ENCODE data around the gene CDKN1B.

The CDKN1B gene

DNA sequence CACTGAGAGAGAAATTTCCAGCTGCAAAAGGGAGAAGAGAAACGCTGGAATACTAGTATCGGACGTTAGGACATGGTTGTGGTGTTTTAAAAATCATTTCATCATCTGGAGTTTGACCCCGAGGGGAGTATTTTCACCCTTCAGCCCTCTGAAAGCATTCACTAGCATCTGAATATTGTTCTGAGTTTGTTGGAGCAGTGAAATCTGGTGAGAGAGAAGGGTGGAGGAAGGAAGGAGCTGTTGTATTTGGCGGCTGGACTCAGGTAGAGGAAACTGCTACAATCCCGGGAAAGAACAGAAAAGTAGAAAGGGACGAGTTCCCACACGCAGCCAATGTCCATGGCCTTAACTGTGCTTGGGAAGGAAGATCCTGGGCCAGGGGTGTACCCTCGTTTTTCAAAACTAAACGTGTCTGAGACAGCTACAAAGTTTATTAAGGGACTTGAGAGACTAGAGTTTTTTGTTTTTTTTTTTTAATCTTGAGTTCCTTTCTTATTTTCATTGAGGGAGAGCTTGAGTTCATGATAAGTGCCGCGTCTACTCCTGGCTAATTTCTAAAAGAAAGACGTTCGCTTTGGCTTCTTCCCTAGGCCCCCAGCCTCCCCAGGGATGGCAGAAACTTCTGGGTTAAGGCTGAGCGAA, 896 bp upstream of the CDKN1B start:
- H3K36me3 Mint-ChIP-seq (ENCODE audit: low read depth): peaks cover 33% of the 10 kb centered on the region
- H3K4me1 Mint-ChIP-seq: peaks cover 68% of the 10 kb centered on the region
- ATAC-seq (no peak), DNase-seq (no peak)
- no peaks in the 10 kb centered on the region for H3K27me3 Mint-ChIP-seq
- peak overlapping the region; percentile 77 for H3K4me3 Mint-ChIP-seq
- peak overlapping the region; percentile 89 for H3K27ac Mint-ChIP-seq
- H3K9me3 Mint-ChIP-seq: no peaks in the 10 kb centered on the region

GRCh38 chr12:12717586-12718380, 615 bp downstream of the CDKN1B start:
- DNase-seq (peak; percentile 40), ATAC-seq (peak; percentile 3)
- Mint-ChIP-seq H3K4me1 (peaks cover 70% of the 10 kb centered on the region), H3K27me3 (no peaks in the 10 kb centered on the region), H3K27ac (peak overlapping the region; percentile 96), H3K9me3 (no peaks in the 10 kb centered on the region), H3K4me3 (peak overlapping the region; percentile 98), H3K36me3 (ENCODE audit: low read depth) (peaks cover 41% of the 10 kb centered on the region)

GRCh38 chr12:12718381-12718759, 1.2 kb downstream of the CDKN1B start:
- no peaks in the 10 kb centered on the region for H3K27me3 Mint-ChIP-seq
- peaks cover 47% of the 10 kb centered on the region for H3K36me3 Mint-ChIP-seq (ENCODE audit: low read depth)
- no peaks in the 10 kb centered on the region for H3K9me3 Mint-ChIP-seq
- DNase-seq (no peak), ATAC-seq (no peak)
- H3K4me3 Mint-ChIP-seq: peak overlapping the region; percentile 98
- H3K27ac Mint-ChIP-seq: peak overlapping the region; percentile 96
- H3K4me1 Mint-ChIP-seq: peaks cover 71% of the 10 kb centered on the region

DNA sequence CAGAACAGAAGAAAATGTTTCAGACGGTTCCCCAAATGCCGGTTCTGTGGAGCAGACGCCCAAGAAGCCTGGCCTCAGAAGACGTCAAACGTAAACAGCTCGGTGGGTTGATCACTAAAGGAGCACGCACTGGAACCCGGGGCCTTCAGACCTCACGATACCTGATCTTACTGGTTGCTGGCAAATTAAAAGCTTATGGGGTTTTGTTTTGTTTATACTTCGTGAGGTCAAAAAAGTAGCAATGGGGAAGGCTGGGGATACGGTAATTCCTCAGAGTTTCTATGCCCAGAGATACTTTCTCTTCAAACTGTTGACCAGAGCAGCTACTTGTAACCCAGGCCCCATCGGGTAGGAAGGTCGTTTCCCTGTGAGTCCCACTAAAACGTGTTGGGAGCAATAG, 1.7 kb downstream of the CDKN1B start:
- no peak for ATAC-seq
- Mint-ChIP-seq H3K9me3 (no peaks in the 10 kb centered on the region), H3K27ac (peak overlapping the region; percentile 96), H3K4me3 (peak overlapping the region; percentile 98), H3K4me1 (peaks cover 66% of the 10 kb centered on the region), H3K27me3 (no peaks in the 10 kb centered on the region), H3K36me3 (ENCODE audit: low read depth) (peaks cover 47% of the 10 kb centered on the region)
- peak; percentile 31 for DNase-seq

DNA sequence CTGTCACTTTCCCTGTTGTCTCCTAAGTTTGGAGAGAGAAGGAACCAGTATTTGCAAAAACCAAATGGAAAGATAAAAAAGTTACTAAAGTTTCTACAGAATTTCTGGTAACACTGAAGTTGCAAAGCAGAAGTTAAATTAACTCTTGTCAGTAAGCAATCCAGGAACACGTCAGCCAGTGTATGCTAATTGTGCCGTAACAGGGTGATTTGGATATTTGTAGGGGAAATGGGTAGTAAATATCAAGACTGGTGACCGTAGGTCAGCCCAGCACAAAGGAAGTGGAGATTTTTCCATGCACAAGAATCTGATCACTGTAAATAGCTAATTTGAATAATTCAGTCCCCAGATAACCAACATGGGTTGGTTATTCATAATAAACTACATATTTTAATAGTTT, 2.3 kb downstream of the CDKN1B start:
- Mint-ChIP-seq H3K4me1 (peaks cover 60% of the 10 kb centered on the region), H3K27ac (peak overlapping the region; percentile 96), H3K36me3 (ENCODE audit: low read depth) (peaks cover 47% of the 10 kb centered on the region), H3K4me3 (peak overlapping the region; percentile 98), H3K9me3 (no peaks in the 10 kb centered on the region), H3K27me3 (no peaks in the 10 kb centered on the region)
- ATAC-seq: no peak
- no peak for DNase-seq

DNA sequence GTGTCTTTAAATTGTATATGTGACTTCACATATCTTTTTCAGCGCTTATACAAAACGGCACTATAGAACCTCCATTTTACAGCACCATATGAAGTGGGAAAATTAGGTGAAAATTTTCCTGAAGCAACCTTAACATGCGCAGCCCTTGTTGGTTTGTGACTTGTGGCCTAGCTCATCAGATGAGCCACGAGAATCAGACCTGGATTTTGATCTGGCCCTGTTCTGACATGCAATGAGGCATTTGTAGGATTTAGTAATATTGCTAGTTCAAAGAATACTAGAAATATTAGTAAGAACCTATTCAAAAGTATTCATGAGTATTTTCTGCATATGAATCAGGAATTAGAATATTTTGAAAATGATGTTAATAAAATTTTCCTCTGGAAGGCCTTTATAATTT, 2.9 kb downstream of the CDKN1B start:
- peak overlapping the region; percentile 96 for H3K27ac Mint-ChIP-seq
- H3K36me3 Mint-ChIP-seq (ENCODE audit: low read depth): peaks cover 47% of the 10 kb centered on the region
- H3K9me3 Mint-ChIP-seq: no peaks in the 10 kb centered on the region
- DNase-seq (no peak), ATAC-seq (no peak)
- H3K27me3 Mint-ChIP-seq: no peaks in the 10 kb centered on the region
- peaks cover 54% of the 10 kb centered on the region for H3K4me1 Mint-ChIP-seq
- H3K4me3 Mint-ChIP-seq: peak overlapping the region; percentile 98

- no peaks in the 10 kb centered on the region for H3K9me3 Mint-ChIP-seq
- ATAC-seq (no peak), DNase-seq (no peak)
- H3K27me3 Mint-ChIP-seq: peaks cover 4% of the 10 kb centered on the region
- peaks cover 52% of the 10 kb centered on the region for H3K4me1 Mint-ChIP-seq
- peak overlapping the region; percentile 98 for H3K4me3 Mint-ChIP-seq
- H3K36me3 Mint-ChIP-seq (ENCODE audit: low read depth): peaks cover 50% of the 10 kb centered on the region
- H3K27ac Mint-ChIP-seq: peak overlapping the region; percentile 96
These were observed 3.5 kb downstream of the CDKN1B start for GRCh38 chr12:12720672-12721161.

DNA sequence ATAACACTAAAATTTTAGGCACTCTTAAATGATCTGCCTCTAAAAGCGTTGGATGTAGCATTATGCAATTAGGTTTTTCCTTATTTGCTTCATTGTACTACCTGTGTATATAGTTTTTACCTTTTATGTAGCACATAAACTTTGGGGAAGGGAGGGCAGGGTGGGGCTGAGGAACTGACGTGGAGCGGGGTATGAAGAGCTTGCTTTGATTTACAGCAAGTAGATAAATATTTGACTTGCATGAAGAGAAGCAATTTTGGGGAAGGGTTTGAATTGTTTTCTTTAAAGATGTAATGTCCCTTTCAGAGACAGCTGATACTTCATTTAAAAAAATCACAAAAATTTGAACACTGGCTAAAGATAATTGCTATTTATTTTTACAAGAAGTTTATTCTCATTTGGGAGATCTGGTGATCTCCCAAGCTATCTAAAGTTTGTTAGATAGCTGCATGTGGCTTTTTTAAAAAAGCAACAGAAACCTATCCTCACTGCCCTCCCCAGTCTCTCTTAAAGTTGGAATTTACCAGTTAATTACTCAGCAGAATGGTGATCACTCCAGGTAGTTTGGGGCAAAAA, 4.1 kb downstream of the CDKN1B start:
- Mint-ChIP-seq H3K27me3 (peaks cover 6% of the 10 kb centered on the region), H3K27ac (peak overlapping the region; percentile 96), H3K4me3 (peak overlapping the region; percentile 98), H3K9me3 (no peaks in the 10 kb centered on the region), H3K36me3 (ENCODE audit: low read depth) (peaks cover 50% of the 10 kb centered on the region), H3K4me1 (peaks cover 49% of the 10 kb centered on the region)
- ATAC-seq (no peak), DNase-seq (no peak)

GRCh38 chr12:12721814-12722434, 4.8 kb downstream of the CDKN1B start:
- peak overlapping the region; percentile 96 for H3K27ac Mint-ChIP-seq
- H3K4me1 Mint-ChIP-seq: peaks cover 53% of the 10 kb centered on the region
- H3K9me3 Mint-ChIP-seq: no peaks in the 10 kb centered on the region
- peaks cover 6% of the 10 kb centered on the region for H3K27me3 Mint-ChIP-seq
- no peak for ATAC-seq
- H3K36me3 Mint-ChIP-seq (ENCODE audit: low read depth): peaks cover 50% of the 10 kb centered on the region
- no peak for DNase-seq
- peak overlapping the region; percentile 98 for H3K4me3 Mint-ChIP-seq

DNA sequence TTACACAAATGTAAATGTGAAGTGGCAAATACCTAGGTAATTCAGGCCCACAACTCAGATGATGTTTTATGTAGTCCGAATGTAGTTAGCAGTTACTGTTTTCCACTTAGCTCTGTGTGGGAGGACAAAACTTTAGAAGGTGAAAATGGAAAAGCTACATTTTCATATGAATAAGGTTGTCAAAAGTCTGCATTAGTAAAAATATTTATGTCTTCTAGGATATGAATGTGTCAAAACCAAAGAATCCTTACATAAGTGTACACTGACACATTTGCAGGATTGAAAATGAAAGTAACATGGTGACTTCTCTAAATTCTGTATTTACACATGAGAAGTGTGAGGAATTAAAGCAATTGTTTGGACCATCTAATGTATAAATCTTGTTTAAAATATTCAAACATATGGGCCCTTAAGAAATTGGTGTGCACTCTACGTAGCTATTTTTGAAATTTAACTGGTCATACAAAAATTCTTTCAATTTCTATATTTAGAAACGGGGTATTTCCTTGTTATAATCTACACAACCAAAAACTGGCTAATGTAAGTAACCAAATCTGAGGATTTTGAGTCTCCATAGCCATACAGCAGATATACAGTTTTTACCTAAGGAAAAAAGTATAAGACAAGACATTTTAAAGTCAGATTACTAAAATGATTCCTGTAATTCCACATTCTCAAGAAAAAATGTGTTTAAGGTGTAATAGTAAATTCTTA, 5.4 kb downstream of the CDKN1B start:
- Mint-ChIP-seq H3K27ac (peak overlapping the region; percentile 96), H3K4me3 (peak overlapping the region; percentile 87)

GRCh38 chr12:12723149-12723680, 6.0 kb downstream of the CDKN1B start:
- no peak for ATAC-seq
- Mint-ChIP-seq H3K36me3 (ENCODE audit: low read depth) (peaks cover 47% of the 10 kb centered on the region), H3K4me3 (peak overlapping the region; percentile 87), H3K27ac (peak overlapping the region; percentile 96), H3K27me3 (peaks cover 6% of the 10 kb centered on the region), H3K9me3 (no peaks in the 10 kb centered on the region), H3K4me1 (peaks cover 61% of the 10 kb centered on the region)
- DNase-seq: no peak

More for the DNA sequence above, 5.4 kb downstream of the CDKN1B start:
- ATAC-seq (no peak), DNase-seq (no peak)
- Mint-ChIP-seq H3K36me3 (ENCODE audit: low read depth) (peaks cover 49% of the 10 kb centered on the region), H3K4me1 (peaks cover 56% of the 10 kb centered on the region), H3K9me3 (no peaks in the 10 kb centered on the region), H3K27me3 (peaks cover 6% of the 10 kb centered on the region)

GRCh38 chr12:12723681-12724420, 6.7 kb downstream of the CDKN1B start:
- Mint-ChIP-seq H3K36me3 (ENCODE audit: low read depth) (peaks cover 46% of the 10 kb centered on the region), H3K9me3 (no peaks in the 10 kb centered on the region), H3K27me3 (peaks cover 6% of the 10 kb centered on the region), H3K27ac (peak overlapping the region; percentile 96), H3K4me3 (peak overlapping the region; percentile 87), H3K4me1 (peaks cover 67% of the 10 kb centered on the region)
- peak; percentile 57 for DNase-seq
- no peak for ATAC-seq

DNA sequence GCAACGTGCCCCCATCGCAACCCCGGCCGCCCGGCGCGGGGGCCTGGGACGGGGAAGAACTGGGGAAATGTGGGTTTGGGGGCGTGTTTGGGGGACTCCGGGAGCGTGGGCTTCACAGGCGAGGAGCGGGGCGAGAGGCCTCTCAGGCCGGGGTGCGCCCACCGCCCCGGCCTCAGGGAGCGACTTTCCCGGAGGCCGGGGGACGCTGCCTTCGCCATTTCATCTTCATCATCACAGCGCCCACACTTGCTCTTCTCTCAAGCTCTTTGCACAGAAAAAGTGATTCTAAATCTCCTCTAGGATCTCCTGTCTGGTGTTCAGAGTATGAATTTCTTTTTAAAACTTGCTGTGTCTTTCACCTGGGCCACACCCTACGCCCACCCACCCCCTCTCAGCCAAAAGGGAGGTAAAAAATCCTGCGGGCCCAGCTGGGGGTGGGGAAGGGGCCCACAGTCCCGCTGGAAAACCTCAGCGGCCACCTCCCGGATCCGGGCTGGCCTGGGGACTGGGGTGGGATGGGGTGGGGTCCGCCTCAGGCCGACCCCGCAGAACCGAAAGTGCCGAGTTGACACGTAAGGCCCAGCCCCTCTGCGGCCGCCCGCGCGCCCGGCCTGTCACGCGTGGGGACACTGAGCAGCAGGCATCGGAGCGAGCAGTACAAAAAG, 7.4 kb downstream of the CDKN1B start:
- peak; percentile 43 for DNase-seq
- peak; percentile 7 for ATAC-seq
- Mint-ChIP-seq H3K9me3 (no peaks in the 10 kb centered on the region), H3K4me3 (peak overlapping the region; percentile 87), H3K36me3 (ENCODE audit: low read depth) (peaks cover 41% of the 10 kb centered on the region), H3K4me1 (peaks cover 66% of the 10 kb centered on the region), H3K27me3 (peaks cover 6% of the 10 kb centered on the region), H3K27ac (peak overlapping the region; percentile 87)

Data from activated naive CD8-positive, alpha-beta T cell treated with anti-CD3 and anti-CD28 coated beads, Interleukin-2, amount 50 U/mL, for 24 hours (primary cell).